ENCODE data around the gene SLC27A5. TPM values are rescaled to one million over a fixed set of nuclear protein-coding genes. Genes with fewer than 3 reads are reported as not detected.

The SLC27A5 gene
- total and polyA plus RNA-seq, 2 of the 13 experiments (the other 11 are each of a cell fraction or from before 2014, with no cell fraction given): 30.3 to 40.2 TPM

DNA sequence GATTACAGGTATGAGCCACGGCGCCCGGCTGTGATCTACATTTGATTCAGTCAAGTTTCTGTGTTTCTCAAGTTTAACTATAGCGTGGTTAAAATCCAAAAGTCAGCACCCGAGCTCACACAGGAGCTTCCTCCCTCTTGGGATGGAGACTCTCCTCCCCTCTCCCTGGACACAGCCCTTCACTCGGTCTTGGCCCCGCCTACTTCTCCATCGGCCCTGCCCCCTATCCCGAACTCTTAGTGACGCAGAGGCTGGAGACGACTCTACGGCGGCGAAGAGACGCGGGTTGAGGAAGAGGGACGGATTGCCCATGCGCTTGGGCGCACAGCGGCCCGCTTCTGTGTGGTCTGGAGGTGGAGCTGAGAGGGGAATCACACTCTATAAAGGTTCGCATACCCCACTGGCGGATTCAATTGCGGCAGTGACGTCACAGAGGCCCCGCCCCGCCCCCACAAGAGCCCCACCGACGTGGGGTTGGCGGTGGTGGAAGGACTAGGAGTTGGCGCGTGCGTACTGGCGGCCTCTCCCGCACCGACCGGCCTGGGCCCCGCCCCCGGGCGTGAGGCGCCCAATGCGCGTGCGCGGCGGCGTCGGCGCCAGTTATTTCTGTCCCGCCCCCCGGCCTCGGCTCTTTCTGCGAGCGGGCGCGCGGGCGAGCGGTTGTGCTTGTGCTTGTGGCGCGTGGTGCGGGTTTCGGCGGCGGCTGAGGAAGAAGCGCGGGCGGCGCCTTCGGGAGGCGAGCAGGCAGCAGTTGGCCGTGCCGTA lies 32.2 kb upstream of the SLC27A5 start, which contains the start of gene TRIM28 (continued):
- TF ChIP-seq, protein P1, sequence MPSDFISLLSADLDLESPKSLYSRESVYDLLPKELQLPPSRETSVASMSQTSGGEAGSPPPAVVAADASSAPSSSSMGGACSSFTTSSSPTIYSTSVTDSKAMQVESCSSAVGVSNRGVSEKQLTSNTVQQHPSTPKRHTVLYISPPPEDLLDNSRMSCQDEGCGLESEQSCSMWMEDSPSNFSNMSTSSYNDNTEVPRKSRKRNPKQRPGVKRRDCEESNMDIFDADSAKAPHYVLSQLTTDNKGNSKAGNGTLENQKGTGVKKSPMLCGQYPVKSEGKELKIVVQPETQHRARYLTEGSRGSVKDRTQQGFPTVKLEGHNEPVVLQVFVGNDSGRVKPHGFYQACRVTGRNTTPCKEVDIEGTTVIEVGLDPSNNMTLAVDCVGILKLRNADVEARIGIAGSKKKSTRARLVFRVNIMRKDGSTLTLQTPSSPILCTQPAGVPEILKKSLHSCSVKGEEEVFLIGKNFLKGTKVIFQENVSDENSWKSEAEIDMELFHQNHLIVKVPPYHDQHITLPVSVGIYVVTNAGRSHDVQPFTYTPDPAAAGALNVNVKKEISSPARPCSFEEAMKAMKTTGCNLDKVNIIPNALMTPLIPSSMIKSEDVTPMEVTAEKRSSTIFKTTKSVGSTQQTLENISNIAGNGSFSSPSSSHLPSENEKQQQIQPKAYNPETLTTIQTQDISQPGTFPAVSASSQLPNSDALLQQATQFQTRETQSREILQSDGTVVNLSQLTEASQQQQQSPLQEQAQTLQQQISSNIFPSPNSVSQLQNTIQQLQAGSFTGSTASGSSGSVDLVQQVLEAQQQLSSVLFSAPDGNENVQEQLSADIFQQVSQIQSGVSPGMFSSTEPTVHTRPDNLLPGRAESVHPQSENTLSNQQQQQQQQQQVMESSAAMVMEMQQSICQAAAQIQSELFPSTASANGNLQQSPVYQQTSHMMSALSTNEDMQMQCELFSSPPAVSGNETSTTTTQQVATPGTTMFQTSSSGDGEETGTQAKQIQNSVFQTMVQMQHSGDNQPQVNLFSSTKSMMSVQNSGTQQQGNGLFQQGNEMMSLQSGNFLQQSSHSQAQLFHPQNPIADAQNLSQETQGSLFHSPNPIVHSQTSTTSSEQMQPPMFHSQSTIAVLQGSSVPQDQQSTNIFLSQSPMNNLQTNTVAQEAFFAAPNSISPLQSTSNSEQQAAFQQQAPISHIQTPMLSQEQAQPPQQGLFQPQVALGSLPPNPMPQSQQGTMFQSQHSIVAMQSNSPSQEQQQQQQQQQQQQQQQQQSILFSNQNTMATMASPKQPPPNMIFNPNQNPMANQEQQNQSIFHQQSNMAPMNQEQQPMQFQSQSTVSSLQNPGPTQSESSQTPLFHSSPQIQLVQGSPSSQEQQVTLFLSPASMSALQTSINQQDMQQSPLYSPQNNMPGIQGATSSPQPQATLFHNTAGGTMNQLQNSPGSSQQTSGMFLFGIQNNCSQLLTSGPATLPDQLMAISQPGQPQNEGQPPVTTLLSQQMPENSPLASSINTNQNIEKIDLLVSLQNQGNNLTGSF (CRISPR knock-in tag; IDR thresholded peaks at IDR 0.05): no peak
- TF ChIP-seq, protein P2, sequence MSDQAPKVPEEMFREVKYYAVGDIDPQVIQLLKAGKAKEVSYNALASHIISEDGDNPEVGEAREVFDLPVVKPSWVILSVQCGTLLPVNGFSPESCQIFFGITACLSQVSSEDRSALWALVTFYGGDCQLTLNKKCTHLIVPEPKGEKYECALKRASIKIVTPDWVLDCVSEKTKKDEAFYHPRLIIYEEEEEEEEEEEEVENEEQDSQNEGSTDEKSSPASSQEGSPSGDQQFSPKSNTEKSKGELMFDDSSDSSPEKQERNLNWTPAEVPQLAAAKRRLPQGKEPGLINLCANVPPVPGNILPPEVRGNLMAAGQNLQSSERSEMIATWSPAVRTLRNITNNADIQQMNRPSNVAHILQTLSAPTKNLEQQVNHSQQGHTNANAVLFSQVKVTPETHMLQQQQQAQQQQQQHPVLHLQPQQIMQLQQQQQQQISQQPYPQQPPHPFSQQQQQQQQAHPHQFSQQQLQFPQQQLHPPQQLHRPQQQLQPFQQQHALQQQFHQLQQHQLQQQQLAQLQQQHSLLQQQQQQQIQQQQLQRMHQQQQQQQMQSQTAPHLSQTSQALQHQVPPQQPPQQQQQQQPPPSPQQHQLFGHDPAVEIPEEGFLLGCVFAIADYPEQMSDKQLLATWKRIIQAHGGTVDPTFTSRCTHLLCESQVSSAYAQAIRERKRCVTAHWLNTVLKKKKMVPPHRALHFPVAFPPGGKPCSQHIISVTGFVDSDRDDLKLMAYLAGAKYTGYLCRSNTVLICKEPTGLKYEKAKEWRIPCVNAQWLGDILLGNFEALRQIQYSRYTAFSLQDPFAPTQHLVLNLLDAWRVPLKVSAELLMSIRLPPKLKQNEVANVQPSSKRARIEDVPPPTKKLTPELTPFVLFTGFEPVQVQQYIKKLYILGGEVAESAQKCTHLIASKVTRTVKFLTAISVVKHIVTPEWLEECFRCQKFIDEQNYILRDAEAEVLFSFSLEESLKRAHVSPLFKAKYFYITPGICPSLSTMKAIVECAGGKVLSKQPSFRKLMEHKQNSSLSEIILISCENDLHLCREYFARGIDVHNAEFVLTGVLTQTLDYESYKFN (CRISPR knock-in tag; conservative IDR thresholded peaks at IDR 0.05): peak; percentile 53
- TF ChIP-seq MEF2D (CRISPR knock-in tag; IDR thresholded peaks at IDR 0.05): no peak
- TF ChIP-seq ELF4 (CRISPR knock-in tag; IDR thresholded peaks at IDR 0.05; ENCODE audit: borderline replicate concordance): no peak
- no peak; the same call in 1 of the 2 replicates for TF ChIP-seq SMAD3 (CRISPR knock-in tag; IDR thresholded peaks at IDR 0.05)
- TF ChIP-seq THYN1 (CRISPR knock-in tag; IDR thresholded peaks at IDR 0.05; ENCODE audit: borderline replicate concordance, low read depth): no peak
- 0 out of 2 replicates have a peak, but pooled peaks have one; percentile 26 for TF ChIP-seq ZFP62 (CRISPR knock-in tag; IDR thresholded peaks at IDR 0.05)
- TF ChIP-seq ZNF451 (CRISPR knock-in tag; IDR thresholded peaks at IDR 0.05): peak; percentile 67
- peak; percentile 69; the same call in 1 of the 2 replicates for TF ChIP-seq ZNF350 (CRISPR knock-in tag; IDR thresholded peaks at IDR 0.05; ENCODE audit: borderline replicate concordance, low read depth)
- TF ChIP-seq ATM (IDR thresholded peaks at IDR 0.05; ENCODE audit: borderline replicate concordance): no peak
- peak; percentile 87 for TF ChIP-seq ZBTB21 (CRISPR knock-in tag; IDR thresholded peaks at IDR 0.05)
- TF ChIP-seq MIER2 (CRISPR knock-in tag; IDR thresholded peaks at IDR 0.05): no peak
- TF ChIP-seq ZNF674 (CRISPR knock-in tag; IDR thresholded peaks at IDR 0.05; ENCODE audit: low read depth): no peak; the same call in 1 of the 2 replicates
- TF ChIP-seq ZNF792 (CRISPR knock-in tag; IDR thresholded peaks at IDR 0.05): no peak; the same call in 1 of the 2 replicates
- TF ChIP-seq, protein P3, sequence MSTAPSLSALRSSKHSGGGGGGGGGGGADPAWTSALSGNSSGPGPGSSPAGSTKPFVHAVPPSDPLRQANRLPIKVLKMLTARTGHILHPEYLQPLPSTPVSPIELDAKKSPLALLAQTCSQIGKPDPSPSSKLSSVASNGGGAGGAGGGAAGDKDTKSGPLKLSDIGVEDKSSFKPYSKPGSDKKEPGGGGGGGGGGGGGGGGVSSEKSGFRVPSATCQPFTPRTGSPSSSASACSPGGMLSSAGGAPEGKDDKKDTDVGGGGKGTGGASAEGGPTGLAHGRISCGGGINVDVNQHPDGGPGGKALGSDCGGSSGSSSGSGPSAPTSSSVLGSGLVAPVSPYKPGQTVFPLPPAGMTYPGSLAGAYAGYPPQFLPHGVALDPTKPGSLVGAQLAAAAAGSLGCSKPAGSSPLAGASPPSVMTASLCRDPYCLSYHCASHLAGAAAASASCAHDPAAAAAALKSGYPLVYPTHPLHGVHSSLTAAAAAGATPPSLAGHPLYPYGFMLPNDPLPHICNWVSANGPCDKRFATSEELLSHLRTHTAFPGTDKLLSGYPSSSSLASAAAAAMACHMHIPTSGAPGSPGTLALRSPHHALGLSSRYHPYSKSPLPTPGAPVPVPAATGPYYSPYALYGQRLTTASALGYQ (CRISPR knock-in tag; IDR thresholded peaks at IDR 0.05): peak; percentile 48; the same call in 1 of the 2 replicates
- TF ChIP-seq CHCHD3 (CRISPR knock-in tag; IDR thresholded peaks at IDR 0.05): no peak
- TF ChIP-seq HIVEP1 (CRISPR knock-in tag; IDR thresholded peaks at IDR 0.05): no peak
- TF ChIP-seq SAP130 (CRISPR knock-in tag; IDR thresholded peaks at IDR 0.05; ENCODE audit: low read depth): peak; percentile 71
- no peak for TF ChIP-seq CEBPG (CRISPR knock-in tag; IDR thresholded peaks at IDR 0.05)
- no peak for TF ChIP-seq ZNF10 (CRISPR knock-in tag; IDR thresholded peaks at IDR 0.05; ENCODE audit: borderline replicate concordance, low read depth)

All from HepG2 (cell line).